Keratinocyte (primary cell): Measurements from ENCODE around the gene EHBP1. TPM values are rescaled to one million over a fixed set of nuclear protein-coding genes. Genes with fewer than 3 reads are reported as not detected.

ENCODE experiments used
- DNase-seq: peaks from one replicate; pipeline ENCODE4 v3.0.0-alpha.2; 2011; ENCODE audit warnings: low read depth, missing footprints, low spot score
- FAIRE-seq: peaks from 2 replicates; lab custom pipeline; 2011; peaks lifted over from hg19 to GRCh38; lab: Jason Lieb, UNC
- H2AFZ ChIP-seq: 2 replicates; pipeline ENCODE4 v1.6.0; 2012; ENCODE audit warnings: low read length, control low read depth, inconsistent platforms; ENCODE audit not compliant: control insufficient read depth
- H3K27ac ChIP-seq: 2 replicates; pipeline ENCODE4 v1.5.1; 2011; ENCODE audit warnings: low read length; ENCODE audit not compliant: control insufficient read depth, insufficient read depth
- H3K27me3 ChIP-seq: 3 replicates; pipeline ENCODE4 v1.6.0; 2011; ENCODE audit warnings: low read length; ENCODE audit not compliant: control insufficient read depth, insufficient read depth; ENCODE audit errors: extremely low read depth
- H3K36me3 ChIP-seq, 2 experiments: 2 replicates in 1 of 2; 3 replicates in 1 of 2; pipeline ENCODE4 v1.5.1; 2011; ENCODE audit warnings: low read length in 2 of 2, mild to moderate bottlenecking in 1 of 2; ENCODE audit not compliant: control insufficient read depth in 2 of 2, insufficient read depth in 2 of 2; ENCODE audit errors: extremely low read depth in 1 of 2
- H3K4me1 ChIP-seq: 3 replicates; pipeline ENCODE4 v1.5.1; 2011; ENCODE audit warnings: low read length; ENCODE audit not compliant: control insufficient read depth, insufficient read depth; ENCODE audit errors: extremely low read depth
- H3K4me2 ChIP-seq: 3 replicates; pipeline ENCODE4 v1.6.0; 2011; ENCODE audit warnings: low read depth, low read length; ENCODE audit not compliant: control insufficient read depth, insufficient read depth; ENCODE audit errors: extremely low read depth
- H3K4me3 ChIP-seq, 3 experiments: fragments of 200-600 bp in 1 of 3; sonication (generic) in 1 of 3; 2 replicates in 2 of 3; 3 replicates in 1 of 3; pipeline ENCODE4 v1.5.1; 2011 to 2016; ENCODE audit warnings: low read length in 3 of 3, mild to moderate bottlenecking in 3 of 3, control low read depth in 2 of 3, inconsistent platforms in 1 of 3, low read depth in 1 of 3, mixed read lengths in 1 of 3, mixed run types in 1 of 3, moderate library complexity in 1 of 3; ENCODE audit not compliant: control insufficient read depth in 2 of 3, insufficient read depth in 2 of 3; ENCODE audit errors: extremely low read depth in 1 of 3
- H3K79me2 ChIP-seq: 2 replicates; pipeline ENCODE4 v1.6.0; 2012; ENCODE audit warnings: low read length; ENCODE audit not compliant: control insufficient read depth, insufficient read depth
- H3K9ac ChIP-seq: 3 replicates; pipeline ENCODE4 v1.6.0; 2011; ENCODE audit warnings: low read length; ENCODE audit not compliant: control insufficient read depth, insufficient read depth; ENCODE audit errors: extremely low read depth
- H3K9me1 ChIP-seq: 3 replicates; pipeline ENCODE4 v1.6.0; 2011; ENCODE audit warnings: low read length; ENCODE audit not compliant: control insufficient read depth, insufficient read depth; ENCODE audit errors: extremely low read depth
- H3K9me3 ChIP-seq: 2 replicates; pipeline ENCODE4 v1.5.1; 2012; ENCODE audit warnings: low read depth, low read length; ENCODE audit not compliant: control insufficient read depth
- H4K20me1 ChIP-seq: 3 replicates; pipeline ENCODE4 v1.6.0; 2011; ENCODE audit warnings: low read length; ENCODE audit not compliant: control insufficient read depth, insufficient read depth; ENCODE audit errors: extremely low read depth
- EZH2 ChIP-seq: IDR thresholded peaks from one replicate; pipeline ENCODE4 v1.6.1; 2012; ENCODE audit warnings: inconsistent platforms, mild to moderate bottlenecking, low read length, moderate library complexity
- dilution Hi-C: fragments of 300-500 bp; cut with MboI; formaldehyde crosslinking; loops from one replicate; pipeline ENCODE4 v1.7.0; 2020; ENCODE audit warnings: low sequenced_read_pairs; ENCODE audit not compliant: extremely low pct_ligation_motif_present
- polyA plus RNA-seq, 5 experiments: library from polyadenylated mRNA; depleted of rRNA in 3 of 5; stranded (reverse) in 3 of 5; stranded (forward) in 1 of 5; unstranded in 1 of 5; fragments of >200 nt; gene quantifications; 1 replicate in 1 of 5; 2 replicates in 3 of 5; 3 replicates in 1 of 5; pipeline versions ENCODE4 v1.2.1 to v1.2.3, GENCODE V29; 2011 to 2012; ENCODE audit warnings: missing spikeins in 2 of 5, low read depth in 1 of 5, low replicate concordance in 1 of 5
- TF ChIP-seq, protein P1 (sequence below), 3 experiments: IDR thresholded peaks in 1 of 3; conservative IDR thresholded peaks in 1 of 3; optimal IDR thresholded peaks in 1 of 3; 2 replicates in 2 of 3; 3 replicates in 1 of 3; pipeline versions ENCODE3 to v1.5.1; 2011; ENCODE audit warnings: low read length in 3 of 3, mild to moderate bottlenecking in 3 of 3, moderate library complexity in 2 of 3, control low read depth in 1 of 3, inconsistent platforms in 1 of 3; ENCODE audit not compliant: insufficient read depth in 2 of 3; ENCODE audit errors: extremely low read depth in 1 of 3

The EHBP1 gene
- polyA plus RNA-seq, 1 donor (not counting 4 experiments of a cell fraction or from before 2014, with no cell fraction given): 59.0 TPM

DNA sequence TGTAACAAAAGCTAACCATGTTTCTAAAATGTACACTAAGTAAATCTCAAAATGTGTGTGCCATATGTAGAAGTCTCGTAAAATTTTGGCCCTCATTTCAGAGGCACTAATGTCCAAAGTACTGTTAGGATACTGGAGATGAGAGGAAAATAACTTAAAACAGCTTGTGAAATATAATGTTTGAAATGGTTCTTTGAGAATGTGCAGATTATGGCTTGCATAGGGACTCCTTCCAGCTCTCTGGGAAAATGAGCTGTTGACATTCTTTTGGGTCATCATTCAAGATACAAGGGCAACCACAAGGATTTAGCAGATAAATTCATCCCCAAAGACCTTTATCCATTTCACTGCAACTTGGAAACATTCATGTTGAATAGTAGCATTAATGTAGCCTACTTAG, 307.0 kb downstream of the EHBP1 start:
- Histone ChIP-seq H3K9me1 (no peaks in the 10 kb centered on the region), H3K4me3 (no peak overlapping the region), H3K27ac (no peak overlapping the region), H3K27me3 (no peaks in the 10 kb centered on the region), H3K9me3 (no peaks in the 10 kb centered on the region), H3K4me1 (no peaks in the 10 kb centered on the region), H3K4me2 (no peak overlapping the region), H4K20me1 (no peaks in the 10 kb centered on the region), H2AFZ (no peak overlapping the region), H3K79me2 (no peaks in the 10 kb centered on the region), H3K36me3 (peaks cover 0 to 9% of the 10 kb centered on the region in 2 experiments), H3K9ac (no peak overlapping the region)
- TF ChIP-seq EZH2: no peak
- TF ChIP-seq, protein P1, sequence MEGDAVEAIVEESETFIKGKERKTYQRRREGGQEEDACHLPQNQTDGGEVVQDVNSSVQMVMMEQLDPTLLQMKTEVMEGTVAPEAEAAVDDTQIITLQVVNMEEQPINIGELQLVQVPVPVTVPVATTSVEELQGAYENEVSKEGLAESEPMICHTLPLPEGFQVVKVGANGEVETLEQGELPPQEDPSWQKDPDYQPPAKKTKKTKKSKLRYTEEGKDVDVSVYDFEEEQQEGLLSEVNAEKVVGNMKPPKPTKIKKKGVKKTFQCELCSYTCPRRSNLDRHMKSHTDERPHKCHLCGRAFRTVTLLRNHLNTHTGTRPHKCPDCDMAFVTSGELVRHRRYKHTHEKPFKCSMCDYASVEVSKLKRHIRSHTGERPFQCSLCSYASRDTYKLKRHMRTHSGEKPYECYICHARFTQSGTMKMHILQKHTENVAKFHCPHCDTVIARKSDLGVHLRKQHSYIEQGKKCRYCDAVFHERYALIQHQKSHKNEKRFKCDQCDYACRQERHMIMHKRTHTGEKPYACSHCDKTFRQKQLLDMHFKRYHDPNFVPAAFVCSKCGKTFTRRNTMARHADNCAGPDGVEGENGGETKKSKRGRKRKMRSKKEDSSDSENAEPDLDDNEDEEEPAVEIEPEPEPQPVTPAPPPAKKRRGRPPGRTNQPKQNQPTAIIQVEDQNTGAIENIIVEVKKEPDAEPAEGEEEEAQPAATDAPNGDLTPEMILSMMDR (optimal IDR thresholded peaks at IDR 0.05 in 1 of 3, IDR thresholded peaks at IDR 0.05 in 1 of 3, conservative IDR thresholded peaks at IDR 0.05 in 1 of 3; ENCODE audit: extremely low read depth in 1 of 3, insufficient read depth in 2 of 3, low read length in 3 of 3): no peak
- DNase-seq (no peak), FAIRE-seq (no peak)
- dilution Hi-C loops: no loop called here

DNA sequence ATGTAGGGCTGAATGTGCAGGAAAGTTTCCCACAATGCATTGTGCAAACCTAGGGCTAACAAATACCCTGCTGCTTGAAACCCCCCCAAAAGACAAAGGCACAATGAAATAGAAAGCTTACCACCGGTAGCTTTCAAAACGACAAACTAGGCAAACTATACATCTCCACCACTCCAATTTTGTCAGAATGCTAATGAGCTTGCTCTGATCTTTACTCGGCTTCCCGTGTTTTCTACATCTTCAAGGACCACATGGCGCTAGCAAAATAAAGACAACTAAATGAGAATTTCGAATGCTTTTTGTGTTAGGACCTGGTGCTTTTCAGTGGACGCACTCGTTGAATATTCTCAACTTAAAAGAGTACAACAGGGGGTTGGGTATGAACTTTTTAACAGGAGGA, 307.9 kb downstream of the EHBP1 start:
- Histone ChIP-seq H2AFZ (no peak overlapping the region), H3K36me3 (peaks cover 0 to 9% of the 10 kb centered on the region in 2 experiments), H3K4me1 (no peaks in the 10 kb centered on the region), H3K79me2 (no peaks in the 10 kb centered on the region), H3K27ac (no peak overlapping the region), H3K9me1 (no peaks in the 10 kb centered on the region), H3K4me3 (no peak overlapping the region), H3K27me3 (no peaks in the 10 kb centered on the region), H4K20me1 (no peaks in the 10 kb centered on the region), H3K9me3 (no peaks in the 10 kb centered on the region), H3K4me2 (no peak overlapping the region), H3K9ac (no peak overlapping the region)
- dilution Hi-C loops: no loop called here
- FAIRE-seq: no peak
- no peak for DNase-seq
- TF ChIP-seq EZH2: no peak
- TF ChIP-seq, protein P1 (optimal IDR thresholded peaks at IDR 0.05 in 1 of 3, IDR thresholded peaks at IDR 0.05 in 1 of 3, conservative IDR thresholded peaks at IDR 0.05 in 1 of 3; ENCODE audit: extremely low read depth in 1 of 3, insufficient read depth in 2 of 3, low read length in 3 of 3): no peak
